Transverse colon (tissue), 4 donors: Measurements from ENCODE around the gene SMCO3.

Source experiments
- EP300 ChIP-seq: sonication (generic); formaldehyde crosslinking; IDR thresholded peaks from one replicate; pipeline ENCODE4 v1.6.1; 2017; ENCODE audit warnings: antibody characterized with exemption, low read depth
- POLR2A ChIP-seq: fragments of 450-650 bp; IDR thresholded peaks from one replicate; pipeline ENCODE4 v1.6.1; 2016; ENCODE audit warnings: antibody characterized with exemption, mild to moderate bottlenecking, moderate library complexity
- POLR2AphosphoS5 ChIP-seq, 3 donors: sonication (generic); formaldehyde crosslinking; IDR thresholded peaks; one replicate each; pipeline ENCODE4 v1.6.1; 2016; ENCODE audit warnings: antibody characterized with exemption in 3 of 3
- TF ChIP-seq, protein P1 (sequence below), 5 experiments: fragments of 200-600 bp in 3 of 5; fragments of 450-650 bp in 2 of 5; sonication (generic) in 3 of 5; IDR thresholded peaks; 1 replicate in 2 of 5; 2 replicates in 3 of 5; pipeline ENCODE4 v1.5.1; 2016 to 2017; ENCODE audit warnings: antibody characterized with exemption in 5 of 5, inconsistent platforms in 3 of 5, mild to moderate bottlenecking in 2 of 5, moderate library complexity in 1 of 5

GRCh38 chr12:14828892-14829291 lies 14.9 kb upstream of the SMCO3 start:
- TF ChIP-seq, protein P1, sequence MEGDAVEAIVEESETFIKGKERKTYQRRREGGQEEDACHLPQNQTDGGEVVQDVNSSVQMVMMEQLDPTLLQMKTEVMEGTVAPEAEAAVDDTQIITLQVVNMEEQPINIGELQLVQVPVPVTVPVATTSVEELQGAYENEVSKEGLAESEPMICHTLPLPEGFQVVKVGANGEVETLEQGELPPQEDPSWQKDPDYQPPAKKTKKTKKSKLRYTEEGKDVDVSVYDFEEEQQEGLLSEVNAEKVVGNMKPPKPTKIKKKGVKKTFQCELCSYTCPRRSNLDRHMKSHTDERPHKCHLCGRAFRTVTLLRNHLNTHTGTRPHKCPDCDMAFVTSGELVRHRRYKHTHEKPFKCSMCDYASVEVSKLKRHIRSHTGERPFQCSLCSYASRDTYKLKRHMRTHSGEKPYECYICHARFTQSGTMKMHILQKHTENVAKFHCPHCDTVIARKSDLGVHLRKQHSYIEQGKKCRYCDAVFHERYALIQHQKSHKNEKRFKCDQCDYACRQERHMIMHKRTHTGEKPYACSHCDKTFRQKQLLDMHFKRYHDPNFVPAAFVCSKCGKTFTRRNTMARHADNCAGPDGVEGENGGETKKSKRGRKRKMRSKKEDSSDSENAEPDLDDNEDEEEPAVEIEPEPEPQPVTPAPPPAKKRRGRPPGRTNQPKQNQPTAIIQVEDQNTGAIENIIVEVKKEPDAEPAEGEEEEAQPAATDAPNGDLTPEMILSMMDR (IDR thresholded peaks at IDR 0.05), result no peak
- TF ChIP-seq POLR2A (no peak), POLR2AphosphoS5 (IDR thresholded peaks at IDR 0.05) (no peak), EP300 (no peak)
